Mucosa of descending colon (tissue), 3 donors: ENCODE data around the gene RIMKLA. TPM values are rescaled to one million over a fixed set of nuclear protein-coding genes. Genes with fewer than 3 reads are reported as not detected.

ENCODE experiments used
- ATAC-seq: fragments of 200-7000 bp; cut with Tn5 transposase; one replicate; pipeline ENCODE4 v1.9.1; 2020; ENCODE audit warnings: mild to moderate bottlenecking, moderate library complexity
- DNase-seq, 3 donors: peaks; one replicate each; pipeline ENCODE4 v3.0.0-alpha.2; 2020
- H3K36me3 ChIP-seq: fragments of 200-600 bp; one replicate; pipeline ENCODE4 v1.8.0; 2021; ENCODE audit warnings: low read depth, mild to moderate bottlenecking
- H3K4me1 ChIP-seq: fragments of 200-600 bp; one replicate; pipeline ENCODE4 v1.8.0; 2021; ENCODE audit warnings: low read depth, mild to moderate bottlenecking
- H3K4me3 ChIP-seq: fragments of 200-600 bp; one replicate; pipeline ENCODE4 v1.8.0; 2021; ENCODE audit warnings: mild to moderate bottlenecking
- H3K9me3 ChIP-seq: fragments of 200-600 bp; one replicate; pipeline ENCODE4 v1.8.0; 2021; ENCODE audit warnings: mild to moderate bottlenecking
- CTCF ChIP-seq: fragments of 200-600 bp; IDR thresholded peaks from one replicate; pipeline ENCODE4 v1.8.0; 2022; ENCODE audit warnings: antibody characterized with exemption, mild to moderate bottlenecking
- intact Hi-C, 2 donors: fragments of 100-400 bp; cut with DNase I in 1 of 2; cut with micrococcal nuclease in 1 of 2; formaldehyde crosslinking; loops; one replicate each; pipeline versions ENCODE4 v1.11.0 to v1.11.1; 2022; cut with DNase I, micrococcal nuclease
- total RNA-seq, 3 donors: library from RNA; stranded (reverse); fragmentation: NEBNext Ultra II Directional in 2 of 3; extraction: Animal tissue kit (Norgen Biotek cat#: 25700) in 2 of 3; gene quantifications; one replicate each; pipeline versions ENCODE4 v1.2.1 to v1.2.4, GENCODE V29; 2021 to 2023
- donor health status: DM: no; HTN: no; CAD: no; lungs with moderate emphysema.
- donor health status: DM: no; HTN: no; CAD: no.
- donor health status: DM: no; HTN: yes; CAD: no.

The RIMKLA gene
- total RNA-seq, 3 donors from 2014 or later: 13.3 to 18.9 (median 14.5) TPM

- peaks cover 11% of the 10 kb centered on the region for H3K4me1 ChIP-seq
- no peak for DNase-seq
- ATAC-seq: no peak
- H3K36me3 ChIP-seq: no peaks in the 10 kb centered on the region
- intact Hi-C loops: no loop called here
- TF ChIP-seq CTCF: no peak
- H3K4me3 ChIP-seq: no peak overlapping the region
- no peaks in the 10 kb centered on the region for H3K9me3 ChIP-seq
These were observed 37.5 kb upstream of the RIMKLA start for GRCh38 chr1:42343049-42343448.

GRCh38 chr1:42348498-42348897 lies 32.1 kb upstream of the RIMKLA start:
- Histone ChIP-seq H3K4me1 (no peaks in the 10 kb centered on the region), H3K36me3 (no peaks in the 10 kb centered on the region), H3K4me3 (no peak overlapping the region), H3K9me3 (no peaks in the 10 kb centered on the region)
- intact Hi-C loops: no loop called here
- DNase-seq: no peak
- TF ChIP-seq CTCF: no peak
- ATAC-seq: no peak

GRCh38 chr1:42350086-42350485 lies 30.5 kb upstream of the RIMKLA start:
- DNase-seq: no peak
- intact Hi-C loops: no loop called here

GRCh38 chr1:42358791-42359190 lies 21.8 kb upstream of the RIMKLA start:
- ATAC-seq (no peak), DNase-seq (no peak)
- Histone ChIP-seq H3K4me1 (no peaks in the 10 kb centered on the region), H3K4me3 (no peak overlapping the region), H3K36me3 (no peaks in the 10 kb centered on the region), H3K9me3 (no peaks in the 10 kb centered on the region)
- intact Hi-C loops: no loop called here
- no peak for TF ChIP-seq CTCF

More at GRCh38 chr1:42350086-42350485, 30.5 kb upstream of the RIMKLA start:
- Histone ChIP-seq H3K9me3 (no peaks in the 10 kb centered on the region), H3K4me3 (no peak overlapping the region), H3K36me3 (no peaks in the 10 kb centered on the region), H3K4me1 (no peaks in the 10 kb centered on the region)
- no peak for ATAC-seq
- no peak for TF ChIP-seq CTCF

GRCh38 chr1:42359466-42359865 lies 21.1 kb upstream of the RIMKLA start:
- intact Hi-C loops: no loop called here
- Histone ChIP-seq H3K4me1 (no peaks in the 10 kb centered on the region), H3K9me3 (no peaks in the 10 kb centered on the region), H3K4me3 (no peak overlapping the region), H3K36me3 (no peaks in the 10 kb centered on the region)
- TF ChIP-seq CTCF: no peak
- ATAC-seq: no peak
- no peak for DNase-seq

GRCh38 chr1:42364089-42364488 lies 16.5 kb upstream of the RIMKLA start:
- ATAC-seq (no peak), DNase-seq (no peak)
- Histone ChIP-seq H3K9me3 (no peaks in the 10 kb centered on the region), H3K36me3 (no peaks in the 10 kb centered on the region), H3K4me1 (no peaks in the 10 kb centered on the region), H3K4me3 (no peak overlapping the region)
- no peak for TF ChIP-seq CTCF
- intact Hi-C loops: no loop called here
